Gastroesophageal sphincter (tissue), 4 donors: ENCODE measurements around the gene SPR. TPM values are rescaled to one million over a fixed set of nuclear protein-coding genes. Genes with fewer than 3 reads are reported as not detected.
A peak's percentile ranks its signal among the peaks of the same experiment; 100 is the strongest.

ENCODE experiments used
- ATAC-seq: fragments of 150-250 bp; one replicate; pipeline ENCODE4 v1.9.1; 2016; ENCODE audit warnings: mild to moderate bottlenecking, moderate library complexity
- H3K27ac ChIP-seq, 4 donors: fragments of 200-600 bp; sonication (generic) in 3 of 4; 1 replicate in 3 of 4; 2 replicates in 1 of 4; pipeline ENCODE4 v1.5.1; 2016 to 2019
- H3K27me3 ChIP-seq: fragments of 200-600 bp; sonication (generic); one replicate; pipeline ENCODE4 v1.5.1; 2019
- H3K36me3 ChIP-seq, 2 donors: fragments of 200-600 bp; sonication (generic); one replicate each; pipeline ENCODE4 v1.5.1; 2019; ENCODE audit warnings: control low read depth in 1 of 2
- H3K4me1 ChIP-seq, 3 donors: fragments of 200-600 bp; sonication (generic); 1 replicate in 2 of 3; 2 replicates in 1 of 3; pipeline ENCODE4 v1.5.1; 2016 to 2019; ENCODE audit warnings: control low read depth in 2 of 3
- H3K4me3 ChIP-seq, 2 donors: fragments of 200-600 bp; sonication (generic); one replicate each; pipeline ENCODE4 v1.5.1; 2019; ENCODE audit warnings: mild to moderate bottlenecking in 1 of 2, moderate library complexity in 1 of 2
- H3K9me3 ChIP-seq, 3 donors: fragments of 200-600 bp; sonication (generic); one replicate each; pipeline ENCODE4 v1.5.1; 2017 to 2019; ENCODE audit warnings: control low read depth in 2 of 3
- EP300 ChIP-seq: sonication (generic); formaldehyde crosslinking; IDR thresholded peaks from one replicate; pipeline ENCODE4 v1.6.1; 2017; ENCODE audit warnings: antibody characterized with exemption, mild to moderate bottlenecking
- POLR2A ChIP-seq, 2 donors: fragments of 450-650 bp; IDR thresholded peaks; one replicate each; pipeline ENCODE4 v1.6.1; 2017; ENCODE audit warnings: antibody characterized with exemption in 2 of 2, mild to moderate bottlenecking in 2 of 2, moderate library complexity in 1 of 2
- POLR2AphosphoS5 ChIP-seq: sonication (generic); formaldehyde crosslinking; IDR thresholded peaks from one replicate; pipeline ENCODE4 v1.6.1; 2017; ENCODE audit warnings: antibody characterized with exemption
- WGBS, 2 donors: methylation state at CpG; one replicate each; pipeline ENCODE4 v1.1.5; 2018; ENCODE audit warnings: low coverage in 1 of 2; 5-methylcytosine and 5-hydroxymethylcytosine counted together
- total RNA-seq, 4 donors: library from RNA; depleted of rRNA; stranded (reverse); fragments of >200 nt; gene quantifications; one replicate each; pipeline ENCODE4 v1.1.0, GENCODE V29; 2016
- TF ChIP-seq, protein P1 (sequence below), 4 experiments: fragments of 200-600 bp in 2 of 4; fragments of 450-650 bp in 2 of 4; sonication (generic) in 1 of 4; IDR thresholded peaks; one replicate each; pipeline ENCODE4 v1.5.1; 2017 to 2019; ENCODE audit warnings: antibody characterized with exemption in 4 of 4, mild to moderate bottlenecking in 2 of 4, moderate library complexity in 2 of 4

Gene SPR
- total RNA-seq, 4 donors from 2014 or later: 26.1 to 48.5 (median 39.4) TPM

DNA sequence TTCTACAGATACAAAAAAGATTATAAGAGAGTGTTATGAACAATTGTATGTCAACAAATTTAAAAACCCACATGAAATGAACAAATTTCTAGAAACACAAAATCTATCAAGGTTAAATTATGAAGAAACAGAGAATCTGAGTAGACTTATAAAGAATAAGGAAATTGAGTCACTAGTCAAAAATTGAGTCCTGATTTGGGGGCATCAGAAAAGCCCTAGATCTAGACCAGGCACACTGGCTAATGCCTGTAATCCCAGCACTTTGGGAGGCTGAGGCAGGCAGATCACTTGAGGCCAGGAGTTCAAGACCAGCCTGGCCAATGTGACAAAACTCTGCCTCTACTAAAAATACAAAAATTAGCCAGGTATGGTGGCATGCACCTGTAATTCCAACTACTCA lies 15.3 kb upstream of the SPR start:
- ATAC-seq: no peak
- H3K9me3 ChIP-seq: peaks cover 0 to 8% (median 0%) of the 10 kb centered on the region in 3 donors
- no peaks in the 10 kb centered on the region for H3K36me3 ChIP-seq
- no peak for TF ChIP-seq POLR2AphosphoS5
- no peaks in the 10 kb centered on the region for H3K4me1 ChIP-seq
- H3K4me3 ChIP-seq: no peak overlapping the region
- no peak overlapping the region for H3K27ac ChIP-seq
- peaks cover 10% of the 10 kb centered on the region for H3K27me3 ChIP-seq

DNA sequence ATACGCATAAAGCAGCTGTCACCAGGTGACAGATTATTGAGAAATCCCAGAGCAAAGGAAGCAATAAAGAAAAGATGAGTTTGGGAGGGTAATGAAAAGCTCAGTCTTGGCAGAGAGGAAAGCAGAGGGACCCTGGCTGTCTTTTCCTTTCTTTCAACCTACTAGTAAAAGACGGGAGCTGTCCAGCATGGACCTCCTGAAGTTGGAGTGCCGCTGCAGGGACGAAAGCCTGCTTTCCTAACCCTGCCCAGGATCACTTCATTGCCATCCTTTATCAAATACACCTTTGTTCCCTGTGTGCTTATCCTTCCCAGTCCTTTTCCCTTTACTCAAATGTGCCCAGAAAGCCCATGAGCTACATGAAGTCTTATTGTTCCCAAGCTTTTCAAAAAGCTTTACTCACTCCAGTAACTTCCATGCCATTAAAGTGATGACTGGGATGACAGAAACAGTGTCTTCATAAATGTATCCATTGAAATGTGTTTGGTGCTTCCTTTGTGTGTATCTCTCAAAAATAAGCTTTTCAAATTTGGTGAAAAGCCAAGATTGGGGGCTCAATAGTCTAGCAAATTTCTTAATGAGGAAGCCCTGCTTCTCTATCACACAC lies 3.7 kb upstream of the SPR start:
- Histone ChIP-seq H3K4me3 (no peak overlapping the region), H3K36me3 (no peaks in the 10 kb centered on the region), H3K9me3 (no peaks in the 10 kb centered on the region), H3K27me3 (peaks cover 12% of the 10 kb centered on the region), H3K4me1 (peaks cover under 1 to 18% (median 11%) of the 10 kb centered on the region in 3 donors), H3K27ac (no peak overlapping the region)
- WGBS, 2 donors: 7 to 11% methylated on average over 4 of the region's 4 CpGs
- no peak for ATAC-seq
- TF ChIP-seq, protein P1, sequence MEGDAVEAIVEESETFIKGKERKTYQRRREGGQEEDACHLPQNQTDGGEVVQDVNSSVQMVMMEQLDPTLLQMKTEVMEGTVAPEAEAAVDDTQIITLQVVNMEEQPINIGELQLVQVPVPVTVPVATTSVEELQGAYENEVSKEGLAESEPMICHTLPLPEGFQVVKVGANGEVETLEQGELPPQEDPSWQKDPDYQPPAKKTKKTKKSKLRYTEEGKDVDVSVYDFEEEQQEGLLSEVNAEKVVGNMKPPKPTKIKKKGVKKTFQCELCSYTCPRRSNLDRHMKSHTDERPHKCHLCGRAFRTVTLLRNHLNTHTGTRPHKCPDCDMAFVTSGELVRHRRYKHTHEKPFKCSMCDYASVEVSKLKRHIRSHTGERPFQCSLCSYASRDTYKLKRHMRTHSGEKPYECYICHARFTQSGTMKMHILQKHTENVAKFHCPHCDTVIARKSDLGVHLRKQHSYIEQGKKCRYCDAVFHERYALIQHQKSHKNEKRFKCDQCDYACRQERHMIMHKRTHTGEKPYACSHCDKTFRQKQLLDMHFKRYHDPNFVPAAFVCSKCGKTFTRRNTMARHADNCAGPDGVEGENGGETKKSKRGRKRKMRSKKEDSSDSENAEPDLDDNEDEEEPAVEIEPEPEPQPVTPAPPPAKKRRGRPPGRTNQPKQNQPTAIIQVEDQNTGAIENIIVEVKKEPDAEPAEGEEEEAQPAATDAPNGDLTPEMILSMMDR (IDR thresholded peaks at IDR 0.05): no peak
- TF ChIP-seq POLR2AphosphoS5 (no peak), POLR2A (IDR thresholded peaks at IDR 0.05) (no peak), EP300 (no peak)

DNA sequence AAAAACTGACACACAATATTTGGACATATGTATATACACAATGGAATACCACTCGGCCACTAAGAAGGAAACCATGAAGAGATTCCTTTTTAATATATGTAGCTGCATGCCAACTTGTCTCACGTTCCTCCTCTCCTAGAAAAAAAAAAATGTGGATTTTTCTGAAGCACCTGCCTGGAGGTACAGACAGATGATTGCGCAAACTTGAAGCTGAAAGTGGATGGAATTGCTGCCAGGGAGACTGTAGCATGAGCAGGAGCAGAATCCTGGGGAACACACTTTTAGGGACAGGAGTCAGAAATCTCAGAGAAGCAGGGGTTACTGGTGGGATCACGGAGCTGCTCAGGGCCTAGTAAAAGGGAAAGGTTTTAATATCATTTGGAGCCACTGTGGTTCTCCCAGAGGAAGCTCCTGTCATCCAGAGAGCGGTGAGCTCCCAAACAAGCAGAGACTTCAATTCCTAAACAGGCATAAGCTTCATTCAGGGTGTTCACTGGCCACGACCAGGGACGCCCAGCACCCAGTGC lies 640 bp upstream of the SPR start:
- Histone ChIP-seq H3K4me3 (peak overlapping the region; percentile 59 to 81), H3K27me3 (peaks cover 3% of the 10 kb centered on the region), H3K27ac (peak overlapping the region; percentile 64 to 94 (median 92)), H3K4me1 (peaks cover 3 to 40% (median 18%) of the 10 kb centered on the region in 3 donors), H3K36me3 (peaks cover 0 to 28% of the 10 kb centered on the region in 2 donors), H3K9me3 (no peaks in the 10 kb centered on the region)
- WGBS, 2 donors: 63 to 67% methylated on average over 3 to 5 of the region's 7 CpGs
- ATAC-seq: no peak
- TF ChIP-seq, protein P1 (IDR thresholded peaks at IDR 0.05): no peak
- TF ChIP-seq POLR2A (IDR thresholded peaks at IDR 0.05) (no peak), EP300 (no peak), POLR2AphosphoS5 (no peak)

DNA sequence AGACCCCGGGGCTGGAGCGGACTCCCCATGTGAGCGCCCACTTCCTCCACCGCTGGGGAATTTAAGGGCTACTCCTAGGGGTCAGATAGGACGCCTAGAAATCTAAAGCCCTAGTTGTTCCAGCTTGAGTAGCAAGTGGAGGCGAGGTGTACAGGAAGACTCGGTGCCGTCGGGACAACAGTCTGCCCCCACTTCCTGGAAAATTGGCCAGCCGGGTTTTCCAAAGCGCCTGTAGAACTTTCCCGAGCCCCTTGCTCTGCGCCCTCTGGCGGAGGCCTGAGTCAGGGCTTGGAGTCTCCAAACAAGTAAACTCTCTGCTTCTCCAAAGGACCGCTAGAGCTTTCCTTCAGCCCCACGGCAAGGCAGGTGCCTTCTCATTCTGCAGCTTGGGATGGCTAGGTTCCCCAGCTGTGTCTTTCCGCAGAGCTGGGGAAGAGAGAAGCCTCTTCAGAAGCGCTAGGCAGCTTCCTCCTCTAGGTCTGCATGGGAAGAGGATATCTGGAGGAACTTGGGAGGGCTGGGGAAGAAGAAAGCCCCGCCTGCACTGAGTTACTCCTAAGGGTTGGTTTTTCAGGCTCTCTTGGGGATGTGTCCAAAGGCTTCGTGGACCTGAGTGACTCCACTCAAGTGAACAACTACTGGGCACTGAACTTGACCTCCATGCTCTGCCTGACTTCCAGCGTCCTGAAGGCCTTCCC lies 681 bp downstream of the SPR start:
- peaks cover 0 to 38% of the 10 kb centered on the region in 2 donors for H3K36me3 ChIP-seq
- no peaks in the 10 kb centered on the region for H3K9me3 ChIP-seq
- ATAC-seq: peak; percentile 83
- H3K27me3 ChIP-seq: no peaks in the 10 kb centered on the region
- TF ChIP-seq, protein P1 (IDR thresholded peaks at IDR 0.05): peak; percentile 82 to 92 (median 88)
- peak; percentile 21 for TF ChIP-seq POLR2AphosphoS5
- TF ChIP-seq EP300: no peak
- no peak for TF ChIP-seq POLR2A (IDR thresholded peaks at IDR 0.05)
- WGBS, 2 donors: 0 to 1% methylated on average over 1 to 10 of the region's 21 CpGs
- peaks cover 3 to 40% (median 18%) of the 10 kb centered on the region in 3 donors for H3K4me1 ChIP-seq
- H3K27ac ChIP-seq: peak overlapping the region; percentile 64 to 94 (median 92)
- peak overlapping the region; percentile 59 to 81 for H3K4me3 ChIP-seq

DNA sequence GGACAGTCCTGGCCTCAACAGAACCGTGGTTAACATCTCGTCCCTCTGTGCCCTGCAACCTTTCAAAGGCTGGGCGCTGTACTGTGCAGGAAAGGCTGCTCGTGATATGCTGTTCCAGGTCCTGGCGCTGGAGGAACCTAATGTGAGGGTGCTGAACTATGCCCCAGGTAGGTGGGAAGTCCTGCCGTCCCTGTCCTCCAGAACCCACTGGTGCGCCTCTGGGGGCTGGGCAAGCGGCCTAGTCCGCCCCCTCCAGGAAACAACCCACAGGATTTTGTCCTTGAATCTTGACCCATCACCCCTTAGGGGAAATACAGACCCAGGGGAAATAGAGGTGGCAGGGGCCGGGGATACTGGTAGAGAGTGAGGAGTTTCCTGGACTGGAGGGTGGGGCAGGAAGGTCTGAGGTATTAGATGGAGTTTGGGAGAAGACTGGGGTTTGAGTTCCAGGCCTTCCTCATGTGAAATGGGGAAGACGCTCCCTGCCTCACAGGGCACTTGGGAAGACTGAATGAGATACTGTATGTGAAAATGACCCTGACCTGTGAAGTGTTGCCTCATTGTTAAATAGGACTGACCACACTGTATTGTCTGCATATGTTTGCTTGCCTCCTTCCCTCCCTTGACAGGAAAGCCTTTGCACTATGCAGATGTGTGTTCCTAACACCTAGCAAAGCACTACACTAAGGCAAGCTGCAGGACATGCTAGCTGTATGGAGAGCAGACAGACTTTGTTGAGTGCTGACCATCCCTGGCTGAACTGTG lies 1.4 kb downstream of the SPR start:
- H3K4me1 ChIP-seq: peaks cover 3 to 40% (median 18%) of the 10 kb centered on the region in 3 donors
- peaks cover under 1% of the 10 kb centered on the region for H3K27me3 ChIP-seq
- H3K9me3 ChIP-seq: no peaks in the 10 kb centered on the region
- H3K4me3 ChIP-seq: peak overlapping the region in 1 of 2 donors; percentile 81
- TF ChIP-seq POLR2A (IDR thresholded peaks at IDR 0.05) (no peak), EP300 (no peak), POLR2AphosphoS5 (no peak)
- TF ChIP-seq, protein P1 (IDR thresholded peaks at IDR 0.05): no peak
- ATAC-seq: no peak
- H3K27ac ChIP-seq: peak overlapping the region in 1 of 4 donors; percentile 94
- WGBS, 2 donors: 92 to 93% methylated on average over 2 to 5 of the region's 11 CpGs
- H3K36me3 ChIP-seq: peaks cover 0 to 38% of the 10 kb centered on the region in 2 donors
